HG02798 (cell line): Measurements from ENCODE around the gene TAGLN.
A peak's percentile ranks its signal among the peaks of the same experiment; 100 is the strongest.

Source experiments
- ATAC-seq: cut with Tn5 transposase; IDR thresholded peaks from one replicate; pipeline ENCODE4 v1.9.1; 2021; ENCODE audit warnings: mild to moderate bottlenecking; ENCODE audit not compliant: unreplicated experiment, poor library complexity

Gene TAGLN

DNA sequence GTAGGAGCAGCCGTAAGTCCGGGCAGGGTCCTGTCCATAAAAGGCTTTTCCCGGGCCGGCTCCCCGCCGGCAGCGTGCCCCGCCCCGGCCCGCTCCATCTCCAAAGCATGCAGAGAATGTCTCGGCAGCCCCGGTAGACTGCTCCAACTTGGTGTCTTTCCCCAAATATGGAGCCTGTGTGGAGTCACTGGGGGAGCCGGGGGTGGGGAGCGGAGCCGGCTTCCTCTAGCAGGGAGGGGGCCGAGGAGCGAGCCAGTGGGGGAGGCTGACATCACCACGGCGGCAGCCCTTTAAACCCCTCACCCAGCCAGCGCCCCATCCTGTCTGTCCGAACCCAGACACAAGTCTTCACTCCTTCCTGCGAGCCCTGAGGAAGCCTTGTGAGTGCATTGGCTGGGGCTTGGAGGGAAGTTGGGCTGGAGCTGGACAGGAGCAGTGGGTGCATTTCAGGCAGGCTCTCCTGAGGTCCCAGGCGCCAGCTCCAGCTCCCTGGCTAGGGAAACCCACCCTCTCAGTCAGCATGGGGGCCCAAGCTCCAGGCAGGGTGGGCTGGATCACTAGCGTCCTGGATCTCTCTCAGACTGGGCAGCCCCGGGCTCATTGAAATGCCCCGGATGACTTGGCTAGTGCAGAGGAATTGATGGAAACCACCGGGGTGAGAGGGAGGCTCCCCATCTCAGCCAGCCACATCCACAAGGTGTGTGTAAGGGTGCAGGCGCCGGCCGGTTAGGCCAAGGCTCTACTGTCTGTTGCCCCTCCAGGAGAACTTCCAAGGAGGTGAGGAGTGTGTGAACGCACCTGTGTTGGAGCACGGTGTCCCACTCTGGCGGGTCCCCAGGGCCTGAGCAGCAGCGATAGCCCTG is at the start of gene TAGLN:
Gene TAGLN (plus strand): TSS at position 318 of the 863 bp plus-strand sequence. CDS start 3,644 bp downstream, outside the sequence.
- no peak for ATAC-seq

DNA sequence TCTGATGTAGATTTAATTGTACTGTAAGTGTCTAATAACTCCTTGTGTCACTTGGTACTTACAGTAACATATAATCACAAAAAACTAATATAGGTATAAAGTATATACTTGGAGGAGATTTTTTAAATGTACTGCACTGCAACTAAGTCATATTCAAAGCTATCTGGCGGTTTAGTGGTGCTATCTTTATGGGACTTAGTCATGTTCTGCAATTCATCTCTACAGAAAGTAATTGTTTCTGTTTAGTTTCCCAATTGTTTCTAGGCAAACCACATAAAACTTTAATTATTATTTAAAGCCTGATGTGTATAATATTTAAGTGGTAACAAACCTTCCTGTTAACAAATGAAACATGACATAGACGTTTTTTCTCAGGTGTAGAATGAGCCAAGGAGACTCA is 47.1 kb upstream of the TAGLN start:
- ATAC-seq, result no peak

DNA sequence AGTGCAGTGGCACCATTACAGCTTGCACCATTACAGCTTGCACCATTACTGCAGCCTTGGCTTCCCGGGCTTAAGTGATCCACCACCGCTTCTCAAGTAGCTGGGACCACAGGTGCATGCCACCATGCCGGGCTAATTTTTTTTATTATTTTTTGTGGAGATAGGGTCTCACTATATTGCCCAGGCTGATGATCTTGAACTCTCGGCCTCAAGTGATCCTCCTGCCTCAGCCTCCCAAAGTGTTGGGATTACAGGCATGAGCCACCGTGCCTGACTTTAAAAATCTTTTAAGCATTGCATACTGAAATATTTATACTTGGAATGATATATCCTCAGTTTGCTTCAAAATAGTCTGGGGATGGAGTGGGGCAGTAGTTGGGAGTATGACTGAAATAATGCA is 44.7 kb upstream of the TAGLN start:
- no peak for ATAC-seq

DNA sequence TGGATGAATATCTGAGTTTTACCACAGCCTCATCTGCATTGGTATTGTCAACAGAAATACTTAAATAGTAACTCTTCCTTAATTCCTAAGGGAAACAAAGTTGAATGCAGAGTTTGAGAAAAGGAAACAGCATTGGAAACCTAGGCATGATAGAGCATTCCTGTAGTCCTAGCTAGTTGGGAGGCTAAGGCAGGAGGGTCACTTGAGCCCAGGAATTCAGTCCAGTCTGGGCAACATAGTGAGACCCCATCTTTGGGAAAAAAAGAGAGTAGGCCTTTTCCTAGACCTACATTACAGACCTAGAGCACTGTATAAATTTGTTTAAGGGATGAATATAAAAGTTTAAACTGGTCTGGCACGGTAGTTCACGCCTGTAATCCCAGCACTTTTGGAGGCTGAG is 41.7 kb upstream of the TAGLN start:
- ATAC-seq, result no peak

DNA sequence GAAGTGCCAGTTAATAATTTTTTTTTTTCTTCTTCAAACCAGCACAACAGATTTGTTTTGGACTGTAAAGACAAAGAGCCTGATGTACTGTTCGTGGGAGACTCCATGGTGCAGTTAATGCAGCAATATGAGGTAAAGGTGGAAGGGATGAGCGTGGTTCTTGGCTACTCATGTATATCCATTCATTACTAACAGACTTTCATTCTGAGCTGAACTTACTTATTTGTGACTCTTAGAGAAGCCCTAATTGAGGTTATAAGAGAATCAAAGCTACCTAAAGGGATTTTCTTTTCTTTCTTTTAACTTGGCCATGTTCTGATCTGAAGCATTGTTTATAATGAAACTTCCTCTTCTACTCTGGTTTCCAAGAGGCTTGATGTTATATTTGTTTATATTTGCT is 39.3 kb upstream of the TAGLN start:
- no peak for ATAC-seq

DNA sequence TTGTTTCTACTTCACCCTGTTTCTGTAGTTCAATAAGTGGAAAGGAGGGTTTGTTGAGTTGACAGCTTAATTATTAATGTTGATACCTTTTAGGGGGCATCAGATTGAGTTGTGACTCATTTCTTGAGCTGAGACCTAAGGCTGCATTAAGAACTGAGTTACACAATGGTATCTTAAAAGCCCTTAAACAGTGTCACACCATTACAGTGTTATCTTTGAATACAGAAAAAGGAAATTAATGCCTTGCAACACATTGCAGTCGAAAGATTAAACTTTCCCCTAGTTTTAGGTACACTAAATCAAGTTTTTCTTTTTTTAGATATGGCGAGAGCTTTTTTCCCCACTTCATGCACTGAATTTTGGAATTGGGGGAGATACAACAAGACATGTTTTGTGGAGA is 38.3 kb upstream of the TAGLN start:
- no peak for ATAC-seq

DNA sequence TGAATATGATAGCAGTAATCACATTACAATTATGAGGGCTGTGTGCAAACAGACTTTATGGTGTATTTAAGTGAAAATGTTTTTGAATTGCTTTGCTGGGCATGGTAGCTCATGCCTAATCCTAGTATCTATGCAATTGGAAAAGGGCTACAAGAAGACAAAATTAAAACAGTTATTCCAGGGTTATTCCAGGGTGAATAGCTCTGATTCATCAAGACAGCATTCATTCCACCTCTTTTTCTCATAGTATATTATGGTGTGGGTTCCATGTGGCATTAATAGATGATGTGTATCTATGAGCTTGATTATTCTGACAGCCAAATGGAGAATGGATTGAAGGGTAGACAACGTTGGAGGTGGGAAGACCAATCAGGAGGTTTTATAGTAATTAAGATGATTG is 32.7 kb upstream of the TAGLN start:
- ATAC-seq, result no peak

DNA sequence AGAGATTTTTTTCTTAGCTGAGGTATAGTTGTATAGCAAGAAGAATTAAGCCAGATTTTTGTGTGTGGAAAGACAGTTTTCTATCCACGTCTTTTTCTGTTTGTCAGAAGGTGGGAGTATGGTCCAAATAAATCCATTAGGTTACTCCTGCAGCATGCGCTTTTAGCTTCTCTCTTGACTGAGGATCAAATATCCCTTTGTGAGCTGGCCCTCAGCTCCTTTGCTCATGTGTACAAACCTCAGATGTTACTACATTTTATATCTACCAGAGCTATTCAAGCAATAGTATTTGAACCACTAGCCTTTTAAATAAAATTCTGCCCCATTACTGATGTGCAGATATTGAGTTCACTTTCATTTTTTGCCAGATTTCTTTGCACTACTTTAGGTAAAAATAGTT is 29.4 kb upstream of the TAGLN start:
- ATAC-seq, result no peak

DNA sequence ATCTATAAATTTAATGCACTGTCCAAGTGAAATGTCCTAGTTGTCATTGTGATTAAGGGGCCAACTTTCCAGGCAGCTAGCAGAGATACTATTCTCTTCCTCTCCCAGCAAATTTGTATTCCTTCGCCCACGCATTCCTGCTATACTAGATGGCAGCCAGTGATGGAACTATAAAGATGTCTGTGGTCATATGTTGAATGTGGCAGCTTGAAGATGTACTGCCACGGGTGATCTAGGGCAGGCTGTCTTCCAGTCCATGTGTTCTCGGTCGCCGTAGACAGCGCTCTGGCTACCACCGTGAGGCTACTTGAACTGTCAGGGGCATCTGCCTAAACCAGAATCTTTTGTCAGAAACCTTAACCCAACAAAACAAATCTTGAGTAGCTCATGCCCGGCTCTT is 29.0 kb upstream of the TAGLN start:
- no peak for ATAC-seq

DNA sequence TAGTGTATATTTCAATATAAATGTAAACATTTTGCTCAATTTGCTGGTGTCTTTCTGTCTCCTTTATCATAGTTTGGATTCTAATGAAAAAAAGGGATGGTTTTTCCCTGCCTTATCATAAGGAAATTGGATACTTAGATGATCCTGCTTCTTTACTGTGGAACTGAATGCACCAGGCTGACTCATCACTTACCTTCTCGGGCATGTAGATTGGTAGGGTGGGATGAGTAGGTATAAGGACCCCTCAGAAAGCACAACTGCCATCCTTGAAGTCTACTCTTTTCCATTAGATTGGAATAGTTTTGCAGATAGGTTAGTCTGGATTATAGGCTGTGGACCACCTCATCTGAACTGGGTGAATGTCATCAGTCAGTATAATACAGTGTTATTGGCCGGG is 28.2 kb upstream of the TAGLN start:
- no peak for ATAC-seq

DNA sequence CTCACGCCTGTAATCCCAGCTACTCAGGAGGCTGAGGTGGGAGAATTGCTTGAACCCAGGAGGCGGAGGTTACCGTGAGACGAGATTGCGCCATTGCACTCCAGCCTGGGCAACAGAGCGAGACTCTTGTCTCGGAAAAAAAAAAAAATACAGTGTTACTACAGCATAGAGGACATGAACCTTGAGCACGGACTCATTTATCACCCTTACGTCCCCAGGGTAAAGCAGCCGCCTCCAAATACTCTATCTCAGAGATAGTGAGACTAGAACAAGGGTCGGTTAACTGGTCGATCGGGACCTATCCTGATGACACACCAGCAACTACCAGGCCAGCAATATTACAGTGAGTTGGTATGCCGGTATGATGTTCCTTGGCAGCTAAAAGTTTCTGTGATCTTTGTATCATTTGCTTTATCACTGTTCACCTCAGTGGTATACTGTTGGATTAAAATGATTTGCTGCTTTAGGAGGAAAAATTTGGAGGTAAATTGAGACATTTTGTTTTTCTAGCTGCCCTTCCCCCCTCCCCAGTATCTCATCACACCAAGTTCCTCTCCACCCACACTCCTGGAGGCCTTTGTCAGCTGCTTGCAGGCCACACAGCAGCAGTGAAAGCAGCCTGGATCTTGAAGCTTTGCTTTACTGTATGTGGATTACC is 27.6 kb upstream of the TAGLN start:
- no peak for ATAC-seq

DNA sequence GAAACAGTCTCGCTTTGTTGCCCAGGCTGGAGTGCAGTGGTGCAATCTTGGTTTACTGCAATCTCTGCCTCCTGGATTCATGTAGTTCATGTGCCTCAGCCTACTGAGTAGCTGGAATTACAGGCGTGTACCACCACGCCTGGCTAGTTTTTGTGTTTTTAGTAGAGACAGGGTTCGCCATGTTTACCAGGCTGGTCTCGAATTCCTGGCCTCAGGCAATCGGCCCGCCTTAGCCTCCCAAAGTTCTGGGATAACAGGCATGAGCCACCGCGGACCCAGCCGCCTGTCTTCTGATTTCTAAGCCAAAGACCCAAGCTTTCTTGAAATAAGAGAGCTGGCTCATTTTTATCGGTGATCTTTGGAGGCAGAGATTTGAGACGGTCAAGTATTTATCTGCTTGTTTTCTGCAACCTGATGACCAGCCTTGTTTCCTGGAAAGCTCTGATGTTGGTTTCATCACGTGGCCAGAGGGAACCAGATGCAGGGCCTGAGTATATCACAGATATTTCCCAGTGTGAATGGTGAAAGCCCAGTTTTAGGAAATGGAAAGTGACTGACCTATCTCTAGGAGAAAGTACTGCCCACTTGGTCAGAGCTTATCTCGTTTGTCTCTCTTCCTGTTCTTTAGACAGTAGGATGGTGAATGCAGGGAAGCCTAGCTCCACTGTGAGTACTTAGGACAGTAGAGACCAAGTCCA is 26.3 kb upstream of the TAGLN start:
- no peak for ATAC-seq

DNA sequence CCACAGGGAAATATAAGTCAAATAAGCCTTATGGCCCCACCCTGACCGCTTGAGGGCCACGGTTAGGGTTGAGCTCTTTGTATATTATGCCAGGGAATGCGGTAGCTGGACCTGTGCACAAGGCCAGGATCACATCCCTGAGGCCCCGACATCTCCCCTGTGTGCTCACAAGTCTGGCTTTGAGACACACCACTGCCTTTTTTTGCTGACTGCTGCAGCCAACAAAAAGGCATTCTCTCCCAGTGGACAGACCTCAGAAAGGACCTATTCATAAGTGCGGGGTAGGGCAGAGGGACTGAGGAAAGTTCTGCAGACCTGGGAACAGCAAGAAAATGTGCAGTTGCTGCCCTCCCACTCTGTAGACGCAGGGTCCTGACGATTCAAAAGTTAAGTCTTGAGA is 24.1 kb upstream of the TAGLN start:
- no peak for ATAC-seq

DNA sequence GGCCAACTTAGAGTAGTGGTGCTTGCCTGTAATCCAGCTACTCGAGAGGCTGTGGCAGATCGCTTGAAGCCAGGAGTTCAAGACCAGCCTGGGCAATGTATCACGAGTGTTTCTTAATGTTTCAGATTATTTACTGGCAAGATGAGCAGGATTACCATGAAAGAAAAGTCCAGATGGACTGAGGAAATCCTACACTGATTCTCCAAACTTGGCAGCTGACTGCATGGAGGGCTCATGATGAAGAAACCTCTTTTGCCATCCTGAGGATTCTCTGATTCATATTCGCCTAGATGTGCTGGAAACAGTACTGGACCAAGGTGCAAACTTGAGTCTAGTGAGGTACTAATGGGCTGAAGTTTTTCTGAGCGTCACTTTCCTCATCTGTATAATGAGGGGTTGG is 23.4 kb upstream of the TAGLN start:
- ATAC-seq, result no peak

DNA sequence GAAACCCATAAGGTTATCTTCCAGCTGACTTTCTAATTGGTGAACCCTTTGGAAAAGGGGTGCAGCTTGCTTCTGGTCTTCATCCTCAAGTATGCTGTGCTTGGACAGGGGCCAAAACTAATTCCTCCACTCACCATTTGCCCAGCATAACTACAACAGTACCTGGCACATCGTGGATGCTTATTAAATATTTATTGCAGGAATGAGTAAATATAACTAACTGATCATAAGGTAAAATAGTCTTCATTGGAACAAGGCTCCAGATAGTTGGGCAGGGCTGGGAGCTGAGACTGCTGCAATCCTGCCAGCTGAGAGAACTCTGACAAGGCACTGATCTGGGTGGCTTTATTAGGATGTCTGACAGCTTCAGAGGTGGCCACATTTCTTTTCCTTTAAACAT is 23.0 kb upstream of the TAGLN start:
- ATAC-seq, result no peak

DNA sequence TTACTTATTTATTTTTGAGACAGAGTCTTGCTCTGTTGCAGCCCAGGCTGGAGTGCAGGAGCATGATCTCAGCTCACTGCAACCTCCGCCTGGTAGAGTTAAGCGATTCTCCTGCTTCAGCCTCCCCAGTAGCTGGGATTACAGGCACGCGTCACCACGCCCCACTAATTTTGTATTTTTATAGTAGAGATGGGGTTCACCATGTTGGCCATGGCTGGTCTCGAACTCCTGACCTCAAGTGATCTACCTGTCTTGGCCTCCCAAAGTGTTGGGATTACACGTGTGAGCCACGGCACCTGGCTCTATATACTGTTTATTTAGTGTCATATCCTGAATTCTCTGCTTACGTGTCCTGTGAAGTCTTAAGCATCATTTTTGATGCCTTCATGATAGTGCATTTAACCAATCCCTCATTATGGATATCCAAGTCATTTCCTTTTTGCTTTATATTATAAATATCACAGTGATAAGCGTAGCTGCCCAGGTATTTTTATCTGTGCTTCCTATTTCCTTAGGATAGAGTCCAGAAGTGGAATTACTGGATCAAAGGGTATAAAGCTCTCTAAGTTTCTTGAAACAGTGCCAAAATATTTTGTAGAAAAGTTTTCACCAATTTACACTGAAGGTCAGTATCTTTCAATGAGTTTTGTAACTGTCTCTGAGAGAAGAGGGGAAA is 21.5 kb upstream of the TAGLN start:
- ATAC-seq, result no peak

DNA sequence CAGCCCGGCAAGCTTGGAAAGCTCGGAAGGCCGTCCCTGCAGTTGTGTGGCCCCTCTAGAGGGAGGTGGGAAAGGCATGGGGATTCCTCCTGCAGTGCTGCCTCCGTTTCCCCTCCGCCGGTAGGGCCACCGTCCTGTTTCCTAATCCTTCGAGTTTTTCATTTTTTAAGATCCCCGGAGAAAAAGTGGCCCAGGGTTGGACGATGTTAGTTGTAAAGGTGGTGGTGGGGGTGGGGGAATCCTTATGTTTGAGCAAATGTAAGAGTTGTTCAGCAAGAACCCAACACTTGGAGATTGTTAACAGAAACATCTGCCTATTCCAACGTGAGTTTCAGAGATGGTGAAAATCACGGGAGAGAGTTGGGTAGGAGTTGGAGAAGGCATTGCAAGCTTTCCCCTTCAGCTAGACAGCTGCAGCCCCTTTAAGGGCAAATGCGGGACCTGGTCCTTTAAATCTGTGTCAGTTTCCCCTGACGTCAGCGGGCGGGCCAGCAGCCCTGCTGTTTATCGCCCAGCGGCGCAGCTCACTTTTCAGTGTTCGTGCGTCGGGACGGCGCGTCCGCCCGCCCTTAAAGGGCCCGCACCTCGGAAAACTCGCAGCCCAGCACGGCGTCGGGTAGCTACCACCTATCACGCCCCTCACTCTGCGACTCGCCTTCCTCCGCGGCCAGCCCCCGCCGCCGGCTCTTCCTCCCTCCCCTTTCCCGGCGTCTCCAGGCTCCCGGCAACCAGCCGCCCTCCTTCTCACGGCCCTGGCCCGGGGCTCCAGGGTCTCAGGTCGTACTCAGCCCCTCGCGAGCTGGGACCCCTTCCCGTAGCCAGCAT is 20.7 kb upstream of the TAGLN start, which contains the start of gene SIDT2:
Gene SIDT2 (plus strand): TSS at position 534 of the 825 bp plus-strand sequence. CDS start 521 bp downstream, outside the sequence.
- peak; percentile 93 for ATAC-seq

DNA sequence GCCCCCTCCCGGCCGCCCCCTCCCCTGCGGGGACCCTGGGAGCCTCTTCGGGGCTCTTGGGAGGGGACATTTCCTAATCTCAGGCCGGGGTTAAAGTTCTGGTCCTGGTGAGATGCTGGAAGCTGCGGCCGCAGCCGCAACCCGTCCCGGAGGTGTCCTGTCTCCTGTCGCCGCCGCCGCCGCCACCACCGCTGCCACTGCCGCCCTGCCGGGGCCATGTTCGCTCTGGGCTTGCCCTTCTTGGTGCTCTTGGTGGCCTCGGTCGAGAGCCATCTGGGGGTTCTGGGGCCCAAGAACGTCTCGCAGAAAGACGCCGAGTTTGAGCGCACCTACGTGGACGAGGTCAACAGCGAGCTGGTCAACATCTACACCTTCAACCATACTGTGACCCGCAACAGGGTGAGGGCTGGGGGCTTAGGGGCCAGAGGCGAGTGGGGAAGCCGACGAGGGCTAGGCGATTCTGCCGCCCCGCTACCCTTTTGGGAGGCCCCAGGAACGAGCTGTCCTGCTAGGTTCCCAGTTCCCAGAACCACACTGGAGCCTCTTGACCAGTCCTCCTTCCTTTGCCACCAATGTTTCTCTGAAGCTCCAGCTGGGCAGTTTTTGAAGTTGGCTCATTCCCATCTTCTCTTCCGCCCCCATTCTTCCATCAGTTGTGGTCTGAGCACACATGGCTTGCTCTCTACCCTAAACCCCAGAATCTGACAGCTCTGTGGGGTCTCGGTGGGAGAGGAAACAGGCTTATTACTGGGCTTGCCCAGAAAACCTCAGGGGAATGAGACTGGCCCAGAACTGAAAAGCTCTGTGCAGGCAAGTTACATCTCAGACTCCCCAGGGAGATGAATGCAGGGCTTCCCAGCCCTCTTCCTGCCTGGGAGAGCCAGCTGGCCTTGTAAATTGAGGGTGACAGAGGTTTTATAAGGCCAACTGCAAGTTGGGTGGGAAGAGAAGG is 19.8 kb upstream of the TAGLN start:
- peak; percentile 20 for ATAC-seq

DNA sequence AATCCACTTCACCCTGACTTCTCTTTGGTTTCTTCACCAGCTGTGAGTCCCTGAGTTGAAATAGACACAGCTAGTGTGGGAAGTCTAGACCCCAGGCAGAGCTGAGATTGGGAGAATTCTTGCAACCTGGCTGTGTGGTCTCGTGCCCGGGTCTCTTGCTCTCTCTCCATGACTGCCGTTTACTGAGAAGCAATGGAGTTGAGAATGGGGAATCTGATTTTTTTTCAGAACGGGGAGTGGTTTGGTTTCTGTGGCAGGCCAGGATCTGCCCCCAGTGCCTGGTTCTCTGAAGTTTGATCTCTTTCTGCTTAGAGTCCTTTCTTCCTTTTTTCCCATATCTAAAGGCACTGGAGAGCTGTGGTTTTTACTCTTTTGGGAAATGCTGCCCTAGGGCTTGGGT is 19.1 kb upstream of the TAGLN start:
- ATAC-seq, result no peak
